GM12874 (cell line): ENCODE measurements around the gene PSEN2.

Source experiments
- CTCF ChIP-seq: IDR thresholded peaks from 2 replicates; pipeline ENCODE4 v1.5.1; 2011; ENCODE audit warnings: low read depth, mild to moderate bottlenecking, control low read depth, low read length, moderate library complexity; ENCODE audit not compliant: insufficient read depth

Gene PSEN2

GRCh38 chr1:226934483-226935237, 64.2 kb downstream of the PSEN2 start:
- no peak for TF ChIP-seq CTCF

- TF ChIP-seq CTCF: no peak
Measured at GRCh38 chr1:226937940-226938725, 67.7 kb downstream of the PSEN2 start.

- no peak for TF ChIP-seq CTCF
Measured at GRCh38 chr1:226938903-226939437, 68.6 kb downstream of the PSEN2 start.

- no peak for TF ChIP-seq CTCF
Measured at GRCh38 chr1:226939438-226940028, 69.1 kb downstream of the PSEN2 start.

GRCh38 chr1:226940029-226940805, 69.8 kb downstream of the PSEN2 start, which contains the start of gene COQ8A:
Gene COQ8A, plus strand, starts transcription at chr1:226940294. Its CDS starts 21,092 bp downstream, at chr1:226961386.
- no peak for TF ChIP-seq CTCF

- no peak for TF ChIP-seq CTCF
Measured at GRCh38 chr1:226940806-226941067, 70.3 kb downstream of the PSEN2 start.
